HL-60 (cell line): ENCODE measurements around the gene PARD3.

Source experiments
- POLR2AphosphoS5 ChIP-seq: IDR thresholded peaks from 2 replicates; pipeline ENCODE4 v1.6.1; 2012; ENCODE audit warnings: low read depth
- TF ChIP-seq, protein P1 (sequence below): IDR thresholded peaks from one replicate; pipeline ENCODE4 v1.5.1; 2011; ENCODE audit warnings: low read length, control low read depth, inconsistent platforms; ENCODE audit not compliant: insufficient read depth
- TF ChIP-seq, protein P2 (sequence below): IDR thresholded peaks from 2 replicates; pipeline ENCODE4 v1.6.1; 2012; ENCODE audit warnings: low read depth; ENCODE audit not compliant: insufficient replicate concordance

DNA sequence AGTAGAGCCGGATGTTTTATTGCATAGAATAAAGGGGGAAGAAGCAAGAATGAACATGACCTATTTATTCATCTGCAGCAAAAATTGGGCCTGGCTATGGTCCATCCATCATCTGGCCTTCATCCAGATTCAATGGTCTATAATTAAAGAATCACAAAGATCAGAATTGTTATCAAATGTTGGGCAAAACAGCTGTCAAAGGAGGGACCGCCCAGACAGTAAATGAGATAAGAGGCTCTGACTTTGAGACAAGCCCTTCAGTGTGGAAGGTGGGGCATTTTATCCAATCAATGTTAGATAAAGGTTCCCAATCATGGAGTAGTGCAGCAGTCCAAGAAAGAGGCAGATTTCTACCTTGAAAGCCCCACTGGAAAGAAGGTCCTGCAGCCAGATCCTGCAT lies 153.5 kb downstream of the PARD3 start:
- TF ChIP-seq, protein P1, sequence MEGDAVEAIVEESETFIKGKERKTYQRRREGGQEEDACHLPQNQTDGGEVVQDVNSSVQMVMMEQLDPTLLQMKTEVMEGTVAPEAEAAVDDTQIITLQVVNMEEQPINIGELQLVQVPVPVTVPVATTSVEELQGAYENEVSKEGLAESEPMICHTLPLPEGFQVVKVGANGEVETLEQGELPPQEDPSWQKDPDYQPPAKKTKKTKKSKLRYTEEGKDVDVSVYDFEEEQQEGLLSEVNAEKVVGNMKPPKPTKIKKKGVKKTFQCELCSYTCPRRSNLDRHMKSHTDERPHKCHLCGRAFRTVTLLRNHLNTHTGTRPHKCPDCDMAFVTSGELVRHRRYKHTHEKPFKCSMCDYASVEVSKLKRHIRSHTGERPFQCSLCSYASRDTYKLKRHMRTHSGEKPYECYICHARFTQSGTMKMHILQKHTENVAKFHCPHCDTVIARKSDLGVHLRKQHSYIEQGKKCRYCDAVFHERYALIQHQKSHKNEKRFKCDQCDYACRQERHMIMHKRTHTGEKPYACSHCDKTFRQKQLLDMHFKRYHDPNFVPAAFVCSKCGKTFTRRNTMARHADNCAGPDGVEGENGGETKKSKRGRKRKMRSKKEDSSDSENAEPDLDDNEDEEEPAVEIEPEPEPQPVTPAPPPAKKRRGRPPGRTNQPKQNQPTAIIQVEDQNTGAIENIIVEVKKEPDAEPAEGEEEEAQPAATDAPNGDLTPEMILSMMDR = no peak
- no peak for TF ChIP-seq POLR2AphosphoS5
- TF ChIP-seq, protein P2, sequence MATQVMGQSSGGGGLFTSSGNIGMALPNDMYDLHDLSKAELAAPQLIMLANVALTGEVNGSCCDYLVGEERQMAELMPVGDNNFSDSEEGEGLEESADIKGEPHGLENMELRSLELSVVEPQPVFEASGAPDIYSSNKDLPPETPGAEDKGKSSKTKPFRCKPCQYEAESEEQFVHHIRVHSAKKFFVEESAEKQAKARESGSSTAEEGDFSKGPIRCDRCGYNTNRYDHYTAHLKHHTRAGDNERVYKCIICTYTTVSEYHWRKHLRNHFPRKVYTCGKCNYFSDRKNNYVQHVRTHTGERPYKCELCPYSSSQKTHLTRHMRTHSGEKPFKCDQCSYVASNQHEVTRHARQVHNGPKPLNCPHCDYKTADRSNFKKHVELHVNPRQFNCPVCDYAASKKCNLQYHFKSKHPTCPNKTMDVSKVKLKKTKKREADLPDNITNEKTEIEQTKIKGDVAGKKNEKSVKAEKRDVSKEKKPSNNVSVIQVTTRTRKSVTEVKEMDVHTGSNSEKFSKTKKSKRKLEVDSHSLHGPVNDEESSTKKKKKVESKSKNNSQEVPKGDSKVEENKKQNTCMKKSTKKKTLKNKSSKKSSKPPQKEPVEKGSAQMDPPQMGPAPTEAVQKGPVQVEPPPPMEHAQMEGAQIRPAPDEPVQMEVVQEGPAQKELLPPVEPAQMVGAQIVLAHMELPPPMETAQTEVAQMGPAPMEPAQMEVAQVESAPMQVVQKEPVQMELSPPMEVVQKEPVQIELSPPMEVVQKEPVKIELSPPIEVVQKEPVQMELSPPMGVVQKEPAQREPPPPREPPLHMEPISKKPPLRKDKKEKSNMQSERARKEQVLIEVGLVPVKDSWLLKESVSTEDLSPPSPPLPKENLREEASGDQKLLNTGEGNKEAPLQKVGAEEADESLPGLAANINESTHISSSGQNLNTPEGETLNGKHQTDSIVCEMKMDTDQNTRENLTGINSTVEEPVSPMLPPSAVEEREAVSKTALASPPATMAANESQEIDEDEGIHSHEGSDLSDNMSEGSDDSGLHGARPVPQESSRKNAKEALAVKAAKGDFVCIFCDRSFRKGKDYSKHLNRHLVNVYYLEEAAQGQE = no peak
